GM12875 (cell line): ENCODE data around the gene RARA.
"Not testable (repeated sequence)": the region's sequence is repeated elsewhere in the genome, so short reads cannot be mapped to it uniquely, and the experiment has no call there.

ENCODE experiments used
- H3K4me3 ChIP-seq: one replicate; pipeline ENCODE4 v1.5.1; 2011; ENCODE audit warnings: low read depth, low read length, control low read depth
- TF ChIP-seq, protein P1 (sequence below): IDR thresholded peaks from 2 replicates; pipeline ENCODE4 v1.5.1; 2011; ENCODE audit warnings: low read depth, mild to moderate bottlenecking, control low read depth, inconsistent platforms, low read length, moderate library complexity, borderline replicate concordance; ENCODE audit not compliant: insufficient read depth

Gene RARA

DNA sequence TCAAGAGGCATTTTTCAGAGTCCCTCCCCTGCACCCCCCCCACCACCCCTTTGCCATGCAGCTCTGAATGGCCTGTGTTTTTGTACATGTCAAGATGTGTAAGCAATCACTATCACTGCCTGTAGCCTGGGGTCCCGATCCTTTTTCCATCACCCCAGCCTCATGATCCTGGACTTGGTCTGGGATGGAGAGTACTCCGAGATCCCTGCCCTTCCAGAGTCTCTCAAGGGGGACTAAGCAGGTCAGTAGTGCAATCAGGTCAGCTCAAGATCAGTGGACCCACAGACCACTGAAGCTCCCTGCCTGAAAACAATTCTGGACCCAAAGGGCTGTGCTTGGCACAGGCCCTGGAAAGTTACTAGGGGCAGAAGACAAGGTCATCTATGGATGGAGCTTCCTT, 63.1 kb downstream of the RARA start:
- TF ChIP-seq, protein P1, sequence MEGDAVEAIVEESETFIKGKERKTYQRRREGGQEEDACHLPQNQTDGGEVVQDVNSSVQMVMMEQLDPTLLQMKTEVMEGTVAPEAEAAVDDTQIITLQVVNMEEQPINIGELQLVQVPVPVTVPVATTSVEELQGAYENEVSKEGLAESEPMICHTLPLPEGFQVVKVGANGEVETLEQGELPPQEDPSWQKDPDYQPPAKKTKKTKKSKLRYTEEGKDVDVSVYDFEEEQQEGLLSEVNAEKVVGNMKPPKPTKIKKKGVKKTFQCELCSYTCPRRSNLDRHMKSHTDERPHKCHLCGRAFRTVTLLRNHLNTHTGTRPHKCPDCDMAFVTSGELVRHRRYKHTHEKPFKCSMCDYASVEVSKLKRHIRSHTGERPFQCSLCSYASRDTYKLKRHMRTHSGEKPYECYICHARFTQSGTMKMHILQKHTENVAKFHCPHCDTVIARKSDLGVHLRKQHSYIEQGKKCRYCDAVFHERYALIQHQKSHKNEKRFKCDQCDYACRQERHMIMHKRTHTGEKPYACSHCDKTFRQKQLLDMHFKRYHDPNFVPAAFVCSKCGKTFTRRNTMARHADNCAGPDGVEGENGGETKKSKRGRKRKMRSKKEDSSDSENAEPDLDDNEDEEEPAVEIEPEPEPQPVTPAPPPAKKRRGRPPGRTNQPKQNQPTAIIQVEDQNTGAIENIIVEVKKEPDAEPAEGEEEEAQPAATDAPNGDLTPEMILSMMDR = no peak
- no peak overlapping the region for H3K4me3 ChIP-seq

DNA sequence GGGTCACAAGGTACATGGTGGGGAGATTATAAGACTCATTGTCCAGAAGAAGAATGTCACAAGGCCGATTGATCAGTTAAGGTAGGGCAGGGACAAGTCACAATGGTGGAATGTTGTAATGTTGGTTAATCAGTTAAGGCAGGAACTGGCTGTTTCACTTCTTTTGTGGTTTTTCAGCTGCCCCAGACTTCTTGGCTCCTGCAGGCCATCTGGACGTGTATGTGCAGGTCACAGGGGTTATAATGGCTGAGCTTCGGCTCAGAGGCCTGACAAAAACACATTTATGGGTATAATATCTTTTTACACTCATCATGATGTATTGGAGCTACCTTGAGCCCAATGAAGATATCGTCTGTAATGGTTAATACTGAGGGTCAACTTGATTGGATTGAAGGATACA, 63.7 kb downstream of the RARA start:
- not testable (repeated sequence) for H3K4me3 ChIP-seq

DNA sequence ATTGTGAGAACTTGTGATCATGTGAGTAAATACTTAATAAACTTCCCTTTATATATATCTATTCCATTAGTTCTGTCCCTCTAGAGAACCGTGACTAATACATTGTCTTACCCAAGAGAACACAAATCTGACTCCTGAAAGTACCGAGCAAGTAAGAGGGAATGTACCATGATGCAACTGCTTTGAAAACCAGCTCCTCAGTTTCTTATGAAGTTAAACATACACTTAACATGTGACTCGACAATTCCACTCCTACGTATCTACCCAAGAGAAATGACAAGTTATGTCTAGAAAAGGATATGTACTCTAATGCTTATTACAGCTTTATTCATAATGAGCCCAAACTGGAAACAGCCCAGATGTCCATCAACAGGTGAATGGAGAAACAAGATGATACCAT, 64.3 kb downstream of the RARA start:
- TF ChIP-seq, protein P1 = no peak
- no peak overlapping the region for H3K4me3 ChIP-seq

DNA sequence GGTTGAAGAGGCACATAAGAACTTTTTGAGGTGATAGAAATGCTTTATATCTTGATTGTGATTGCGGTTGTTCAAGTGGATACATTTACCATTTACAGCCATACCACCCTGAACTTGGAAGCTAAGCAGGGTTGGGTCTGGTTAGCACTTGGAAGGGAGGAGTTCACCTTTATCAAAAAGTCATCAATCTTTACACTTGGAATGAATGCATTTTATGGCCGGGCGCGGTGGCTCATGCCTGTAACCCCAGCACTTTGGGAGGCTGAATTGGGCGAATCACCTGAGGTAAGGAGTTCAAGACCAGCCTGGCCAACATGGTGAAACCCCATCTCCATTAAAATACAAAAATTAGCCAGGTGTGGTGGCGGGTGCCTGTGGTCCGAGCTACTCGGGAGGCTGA, 65.0 kb downstream of the RARA start:
- TF ChIP-seq, protein P1 = no peak
- no peak overlapping the region for H3K4me3 ChIP-seq

DNA sequence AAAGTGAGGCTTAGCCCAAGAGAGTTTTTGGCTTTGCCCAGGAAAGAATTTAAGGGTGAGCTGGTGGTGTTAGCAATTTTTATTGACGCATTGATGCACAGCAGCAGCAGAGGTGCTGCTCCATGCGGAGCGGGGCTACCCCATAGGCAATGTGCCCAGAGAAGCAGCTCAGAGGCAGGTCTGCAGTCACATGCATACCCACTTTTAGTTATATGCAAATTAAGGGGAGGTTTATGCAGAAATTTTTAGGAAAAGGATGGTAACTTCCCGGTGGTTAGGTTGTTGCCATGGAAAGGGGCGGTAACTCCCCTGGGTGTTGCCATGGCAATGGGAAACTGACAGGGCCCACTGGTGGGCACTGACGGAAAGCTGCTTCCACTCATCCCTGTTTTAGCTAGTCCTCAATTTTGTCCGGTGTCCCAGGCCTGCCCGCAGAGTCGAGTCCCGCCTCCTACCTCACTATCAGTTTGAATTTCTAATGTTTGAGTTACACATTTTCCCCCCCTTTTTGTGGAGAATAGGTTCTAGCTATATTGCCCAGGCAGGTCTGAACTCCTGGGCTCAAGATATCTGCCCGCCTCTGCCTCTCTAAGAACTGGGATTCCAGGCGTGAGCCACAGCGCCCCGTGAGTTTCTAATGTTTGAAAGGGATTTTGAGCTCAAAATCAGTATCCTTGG, 66.0 kb downstream of the RARA start:
- H3K4me3 ChIP-seq = no peak overlapping the region
- TF ChIP-seq, protein P1 = no peak

DNA sequence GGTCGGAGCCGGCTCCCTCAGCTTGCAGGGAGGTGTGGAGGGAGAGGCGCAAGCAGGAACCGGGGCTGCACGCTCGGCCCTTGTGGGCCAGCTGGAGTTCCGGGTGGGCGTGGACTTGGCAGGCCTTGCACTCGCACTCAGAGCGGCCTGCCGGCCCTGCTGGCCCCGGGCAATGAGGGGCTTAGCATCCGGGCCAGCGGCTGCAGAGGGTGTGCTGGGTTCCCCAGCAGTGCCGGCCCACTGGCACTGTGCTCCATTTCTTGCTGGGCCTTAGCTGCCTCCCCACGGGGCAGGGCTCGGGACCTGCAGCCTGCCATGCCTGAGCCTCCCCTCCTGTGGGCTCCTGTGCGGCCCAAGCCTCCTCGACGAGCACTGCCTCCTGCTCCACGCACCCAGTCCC, 66.8 kb downstream of the RARA start:
- H3K4me3 ChIP-seq = not testable (repeated sequence)

DNA sequence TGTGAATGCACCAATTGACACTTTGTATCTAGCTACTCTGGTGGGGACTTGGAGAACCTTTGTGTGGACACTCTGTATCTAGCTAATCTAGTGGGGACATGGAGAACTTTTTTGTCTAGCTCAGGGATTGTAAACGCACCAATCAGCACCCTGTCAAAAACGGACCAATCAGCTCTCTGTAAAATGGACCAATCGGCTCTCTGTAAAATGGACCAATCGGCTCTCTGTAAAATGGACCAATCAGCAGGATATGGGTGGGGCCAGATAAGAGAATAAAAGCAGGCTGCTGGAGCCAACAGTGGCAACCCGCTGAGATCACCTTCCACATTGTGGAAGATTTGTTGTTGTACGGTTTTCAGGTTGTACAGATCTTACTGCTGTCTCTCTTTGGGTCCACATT, 67.6 kb downstream of the RARA start:
- H3K4me3 ChIP-seq = not testable (repeated sequence)

DNA sequence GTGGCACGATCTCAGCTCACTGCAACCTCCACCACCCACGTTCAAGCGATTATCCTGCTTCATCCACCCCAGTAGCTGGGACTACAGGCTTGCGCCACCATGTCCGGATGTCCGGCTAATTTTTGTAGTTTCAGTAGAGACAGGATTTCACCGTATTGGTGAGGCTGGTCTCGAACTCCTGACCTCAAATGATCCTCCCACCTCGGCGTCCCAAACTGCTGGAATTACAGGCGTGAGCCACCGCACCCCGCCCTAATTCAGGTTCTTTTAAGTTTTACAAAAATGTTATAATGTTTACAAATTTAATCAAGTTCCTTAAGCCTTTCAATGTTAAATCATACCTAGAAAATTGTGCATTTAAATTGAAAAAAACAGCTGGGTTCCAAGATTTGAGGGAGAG, 68.9 kb downstream of the RARA start:
- H3K4me3 ChIP-seq = no peak overlapping the region
- TF ChIP-seq, protein P1 = no peak

DNA sequence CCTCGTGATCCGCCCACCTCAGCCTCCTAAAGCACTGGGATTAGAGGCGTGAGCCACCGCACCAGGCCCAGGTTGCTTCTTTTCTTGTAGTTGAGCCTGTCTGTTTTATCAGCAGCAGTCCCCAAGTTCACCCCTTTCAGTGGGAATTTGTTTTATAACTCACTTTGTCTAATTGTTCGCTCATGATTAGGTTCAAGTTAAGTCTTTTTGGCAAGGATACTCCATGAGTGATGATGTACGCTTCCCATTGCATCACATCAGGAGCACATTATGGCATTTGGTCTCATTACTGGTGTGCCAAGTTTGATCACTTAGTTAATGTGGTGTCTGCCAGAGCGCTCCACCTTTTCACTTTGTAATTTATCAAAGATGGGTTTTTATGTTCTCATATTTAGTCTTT, 70.0 kb downstream of the RARA start:
- H3K4me3 ChIP-seq = no peak overlapping the region
- TF ChIP-seq, protein P1 = no peak
